NOMO-1 treated with DMSO at 0.1 percent for 48 hours (cell line): ENCODE data around the gene STAM.

Experiments
- DNase-seq: peaks from one replicate; lab custom pipeline; 2025; ENCODE audit not compliant: unreplicated experiment; lab: John Stamatoyannopoulos, UW

Gene STAM

DNA sequence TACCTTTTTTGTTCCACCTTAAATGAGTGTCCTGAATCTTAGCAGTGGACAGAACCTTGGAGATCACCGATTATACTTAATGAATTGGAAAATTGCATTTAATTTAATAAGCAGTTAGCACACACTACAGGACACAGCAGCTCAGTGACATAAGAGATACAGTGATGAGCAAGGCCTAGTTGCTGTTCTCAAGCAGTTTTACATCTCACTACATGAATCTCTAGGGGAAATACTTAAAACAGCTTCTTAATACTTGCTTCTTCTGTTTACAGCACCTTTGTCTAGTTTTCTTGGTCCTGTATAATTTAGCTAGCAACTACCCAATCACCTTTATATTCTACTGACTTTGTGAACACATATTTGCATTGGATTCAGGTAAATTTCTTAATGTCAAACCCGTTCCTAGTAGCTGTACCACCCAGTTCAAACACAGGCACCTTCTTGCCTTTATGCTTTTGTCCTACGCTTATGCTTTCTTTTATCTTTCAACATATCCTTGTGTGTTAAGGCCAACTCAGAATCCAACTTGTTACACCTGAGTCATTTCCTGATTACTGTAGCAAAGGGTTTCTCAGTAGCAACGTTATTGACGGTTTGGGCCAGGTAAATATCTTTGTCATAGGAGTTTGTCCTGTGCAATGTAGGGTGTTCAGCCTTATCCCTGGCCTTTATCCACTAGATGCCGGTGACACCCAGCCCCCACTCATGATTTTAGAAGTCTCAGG is 1.8 kb downstream of the STAM start:
- DNase-seq: peak; percentile 30

DNA sequence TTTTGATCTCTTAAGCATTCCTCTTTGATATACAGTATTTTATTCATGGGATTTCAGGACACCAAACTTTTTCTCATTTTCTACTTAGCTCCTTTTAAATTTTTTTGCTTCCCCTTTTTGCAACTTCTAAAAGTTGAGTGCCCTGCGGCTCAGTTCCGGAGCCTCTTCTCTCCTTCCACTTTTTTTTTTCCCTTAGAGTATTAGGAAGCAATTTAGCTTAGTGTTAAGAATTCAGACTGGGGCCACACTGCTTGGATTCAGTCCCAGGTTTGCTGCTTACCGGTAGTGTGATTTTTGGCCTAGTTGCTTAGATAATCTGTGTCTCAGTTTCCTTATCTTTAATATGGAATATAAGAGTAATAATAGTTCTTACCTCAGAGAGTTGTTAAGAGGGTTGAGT is 3.4 kb downstream of the STAM start:
- DNase-seq: peak; percentile 79

DNA sequence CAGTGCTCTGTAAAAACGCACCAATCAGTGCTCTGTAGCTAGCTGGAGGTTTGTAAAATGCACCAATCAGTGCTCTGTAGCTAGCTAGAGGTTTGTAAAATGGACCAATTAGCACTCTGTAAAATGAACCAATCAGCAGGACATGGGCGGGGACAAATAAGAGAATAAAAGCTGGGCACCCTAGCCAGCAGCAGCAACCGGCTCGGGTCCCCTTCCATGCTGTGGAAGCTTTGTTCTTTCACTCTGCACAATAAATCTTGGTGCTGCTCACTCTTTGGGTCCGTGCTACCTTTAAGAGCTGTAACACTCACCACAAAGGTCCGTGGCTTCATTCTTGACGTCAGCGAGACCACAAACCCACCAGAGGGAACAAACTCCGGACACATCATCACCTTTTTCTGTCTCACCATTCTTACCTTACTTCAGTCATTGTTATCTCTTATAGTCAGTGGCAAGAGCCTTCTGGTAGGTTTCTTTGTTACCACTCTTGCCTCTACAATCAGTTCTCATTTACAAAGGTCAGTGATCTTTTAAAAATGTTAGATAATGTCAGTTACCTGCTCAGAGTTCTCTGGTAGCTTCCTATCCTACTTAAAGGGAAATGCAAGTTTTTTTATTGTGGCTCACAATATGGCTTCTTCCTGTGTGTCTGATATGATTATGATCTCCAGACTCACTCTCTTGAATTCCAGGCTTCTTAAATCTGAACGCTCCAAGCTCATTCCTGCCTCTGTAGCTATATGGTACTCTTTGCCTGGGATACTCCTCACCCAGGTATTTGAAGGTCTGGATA is 4.5 kb downstream of the STAM start:
- DNase-seq: no peak

DNA sequence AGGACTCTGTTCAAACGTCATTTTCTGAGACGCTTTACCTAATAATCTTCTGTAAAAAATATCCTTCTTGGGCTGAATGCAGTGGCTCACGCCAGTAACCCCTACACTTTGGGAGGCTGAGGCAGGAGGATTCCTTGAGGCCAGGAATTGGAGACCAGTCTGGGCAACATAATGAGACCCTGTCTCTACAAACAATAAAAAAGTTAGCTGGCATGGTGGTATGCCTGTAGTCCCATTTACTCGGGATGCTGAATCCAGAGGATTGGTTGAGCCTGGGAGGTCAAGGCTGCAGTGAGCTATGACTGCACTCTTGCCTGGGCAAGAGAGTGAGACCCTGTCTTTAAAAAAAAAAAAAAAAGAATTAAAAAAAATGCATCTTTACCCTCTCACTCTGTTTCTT is 5.1 kb downstream of the STAM start:
- DNase-seq: no peak

DNA sequence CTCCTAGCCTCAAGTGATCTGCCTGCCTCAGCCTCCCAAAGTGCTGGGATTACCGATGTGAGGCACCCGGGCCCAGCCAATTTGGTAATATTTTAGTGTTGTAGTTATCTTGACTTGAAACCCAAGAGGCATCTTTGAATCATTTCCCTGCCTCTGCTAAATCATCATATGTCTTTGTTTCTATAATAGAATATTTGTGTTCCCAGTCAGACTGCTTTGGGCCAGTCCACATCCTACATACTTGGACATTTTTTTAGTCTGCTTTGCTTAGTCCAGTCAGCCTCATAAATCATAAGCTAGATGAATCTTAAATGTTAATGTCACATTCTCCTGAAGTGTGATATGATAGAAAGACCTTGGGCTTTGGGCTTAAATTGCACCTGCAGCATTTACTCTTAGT is 5.9 kb downstream of the STAM start:
- DNase-seq: no peak

DNA sequence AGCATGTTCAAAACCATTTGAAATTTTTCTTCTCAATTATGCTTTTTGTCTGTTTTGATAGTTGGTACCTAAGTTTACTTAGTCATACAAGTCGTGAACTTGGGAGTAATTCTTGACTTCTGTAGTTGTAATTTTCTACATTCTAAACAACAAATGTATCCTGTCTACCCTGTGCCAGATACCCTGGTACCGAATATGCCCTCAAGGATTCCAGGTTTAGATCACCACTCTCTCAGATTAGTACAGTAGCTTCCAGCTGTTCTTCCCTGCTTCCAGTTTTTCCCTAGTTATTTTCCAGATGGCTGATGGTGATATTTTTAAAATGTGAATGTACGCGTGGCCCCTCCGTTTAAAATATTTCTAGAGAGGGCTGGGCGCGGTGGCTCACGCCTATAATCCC is 6.5 kb downstream of the STAM start:
- DNase-seq: no peak

GRCh38 chr10:17651896-17652295 is 7.9 kb downstream of the STAM start:
- no peak for DNase-seq

DNA sequence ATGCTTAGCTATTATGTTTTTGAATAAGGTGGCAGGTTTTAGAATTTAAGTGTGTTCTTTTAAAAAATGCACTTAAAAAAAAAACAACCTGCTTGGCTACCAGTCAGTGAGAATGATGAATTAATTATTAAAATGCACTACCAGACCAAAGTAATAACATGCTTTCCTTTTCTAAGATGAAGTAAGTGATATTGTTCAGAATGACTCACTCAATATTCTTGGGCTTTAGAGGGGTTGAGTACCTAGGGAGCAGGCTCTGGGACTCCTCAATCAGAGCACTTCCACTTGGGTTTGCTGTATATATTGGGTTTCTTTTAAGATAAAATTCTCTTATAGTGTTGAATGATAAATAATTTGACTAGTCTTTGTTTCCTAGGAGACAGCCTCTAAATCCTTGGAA is 8.6 kb downstream of the STAM start:
- DNase-seq: no peak

GRCh38 chr10:17655009-17655408 is 11.1 kb downstream of the STAM start:
- no peak for DNase-seq

DNA sequence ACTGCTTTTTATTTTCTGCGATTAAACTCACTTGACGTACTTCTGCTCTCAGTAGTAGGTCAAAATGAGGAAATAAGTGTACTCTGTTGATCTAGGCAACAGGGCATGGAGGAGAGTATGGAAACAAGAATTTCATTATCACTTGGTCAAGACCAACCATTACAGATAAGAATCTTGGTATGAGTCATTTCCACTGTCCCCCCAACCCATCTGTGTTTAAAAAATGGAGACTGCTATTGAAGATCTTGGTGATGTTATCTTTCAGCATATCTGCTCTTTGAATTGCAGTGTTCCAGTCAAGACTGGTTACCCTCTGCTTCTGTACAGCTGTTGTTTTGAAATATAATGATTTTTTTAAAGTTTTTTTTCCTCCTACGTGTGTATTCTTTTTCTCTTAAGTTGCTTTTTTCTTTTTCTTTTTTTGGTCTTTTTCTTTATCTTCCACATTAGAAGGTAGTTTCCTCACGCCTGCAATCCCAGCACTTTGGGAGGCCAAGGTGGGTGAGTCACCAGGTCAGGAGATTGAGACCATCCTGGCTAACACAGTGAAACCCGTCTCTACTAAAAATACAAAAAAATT is 11.7 kb downstream of the STAM start:
- no peak for DNase-seq

DNA sequence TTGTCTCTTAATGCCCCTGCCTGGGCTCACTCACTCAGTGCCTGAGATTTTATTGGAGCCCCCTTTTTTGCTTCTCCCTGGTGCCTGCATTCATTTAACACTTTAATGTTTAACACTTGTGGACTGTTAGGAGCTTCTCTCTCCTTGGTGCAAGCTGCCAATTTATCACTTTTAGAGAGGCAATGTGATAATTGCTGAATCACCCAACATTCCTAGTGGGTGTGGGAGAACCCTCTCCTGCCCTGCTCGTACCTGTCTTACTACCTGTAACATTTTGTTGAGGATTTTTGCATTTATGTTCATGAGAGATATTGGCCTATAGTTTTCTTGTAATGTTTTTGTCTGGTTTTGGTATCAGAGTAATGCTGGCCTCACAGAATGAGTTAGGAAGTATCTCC is 13.2 kb downstream of the STAM start:
- no peak for DNase-seq

GRCh38 chr10:17659365-17659764 is 15.4 kb downstream of the STAM start:
- DNase-seq: no peak

GRCh38 chr10:17660921-17661320 is 17.0 kb downstream of the STAM start:
- no peak for DNase-seq

DNA sequence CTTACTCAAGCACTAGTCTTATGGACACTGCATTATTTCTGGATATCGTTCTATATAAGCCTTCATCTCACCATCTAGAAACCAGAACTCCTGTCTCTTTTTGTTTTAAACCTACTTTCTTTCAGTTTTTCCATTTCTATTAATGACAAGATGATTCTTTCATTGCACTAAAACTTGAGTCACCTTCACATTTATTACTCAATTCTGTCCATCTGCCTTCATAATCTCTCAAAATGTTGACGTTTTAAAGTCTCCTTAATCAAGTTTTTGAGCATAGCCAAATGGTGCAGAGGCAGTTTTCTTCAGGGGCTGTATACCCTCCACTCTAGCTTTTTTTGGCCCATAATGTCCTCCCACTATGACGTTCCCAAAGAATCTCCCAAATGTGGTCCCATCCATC is 17.6 kb downstream of the STAM start:
- DNase-seq: no peak

DNA sequence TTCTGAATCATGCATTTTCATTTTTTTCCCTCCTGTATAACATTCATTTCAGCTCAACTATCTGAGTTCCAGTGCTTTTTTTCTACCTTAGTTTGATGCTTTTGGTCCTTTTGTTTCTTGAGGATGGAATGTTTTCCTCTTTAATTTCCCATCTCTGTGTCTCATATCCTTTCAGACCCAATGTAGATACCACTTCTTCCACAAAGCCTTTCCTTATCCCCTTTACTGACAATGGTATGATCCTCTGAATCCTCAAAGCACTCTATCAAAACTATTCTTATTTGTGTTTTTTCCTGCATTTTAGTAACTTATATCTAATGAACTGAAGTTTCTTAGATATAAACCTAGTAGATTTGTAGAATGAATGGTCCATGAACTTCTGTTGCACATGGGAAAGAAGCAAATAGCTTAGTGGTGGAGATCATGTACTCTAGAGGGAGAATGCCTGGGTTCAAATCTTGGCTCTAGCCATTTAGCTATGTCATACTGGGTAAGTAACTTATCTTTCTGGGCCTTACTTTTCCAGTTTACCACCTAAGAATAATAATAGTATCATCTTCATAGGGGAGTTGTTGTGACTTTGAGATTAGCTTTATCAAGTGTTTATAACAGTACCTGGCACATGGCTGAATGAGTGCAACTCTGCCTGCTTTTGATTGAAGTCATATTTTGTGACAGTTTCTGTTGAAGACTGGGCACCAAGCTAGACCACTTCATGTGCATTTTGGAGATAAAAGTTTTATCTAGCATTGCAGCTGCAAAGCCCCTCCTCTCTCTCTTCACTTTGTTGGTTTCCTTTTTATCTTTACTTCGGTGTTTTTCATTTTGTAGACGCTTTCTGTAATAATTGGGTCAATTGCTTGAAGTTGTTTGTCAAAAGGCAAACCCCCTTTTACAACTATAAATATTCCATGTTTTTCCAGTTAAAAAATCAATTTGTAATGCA is 18.5 kb downstream of the STAM start:
- DNase-seq: no peak

DNA sequence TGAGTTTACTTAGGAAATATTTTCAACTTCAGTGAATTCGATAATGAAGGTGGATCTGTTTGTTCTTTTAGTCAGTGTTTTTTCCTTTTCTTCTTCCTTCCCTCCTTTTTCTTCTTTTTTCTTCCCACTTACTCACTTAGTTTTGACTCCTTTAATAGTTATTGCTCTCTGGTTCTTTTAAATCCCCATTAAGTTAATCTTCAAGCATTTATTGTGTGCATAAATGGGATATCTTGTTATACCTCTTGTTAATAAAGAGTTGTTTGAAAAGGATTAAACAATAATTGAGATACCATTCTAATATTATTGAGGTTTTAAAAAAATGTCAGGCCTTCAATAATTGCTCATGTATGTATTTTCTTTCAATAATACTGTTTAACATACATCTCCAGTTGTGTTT is 19.5 kb downstream of the STAM start:
- no peak for DNase-seq

GRCh38 chr10:17665747-17666146 is 21.8 kb downstream of the STAM start:
- no peak for DNase-seq

DNA sequence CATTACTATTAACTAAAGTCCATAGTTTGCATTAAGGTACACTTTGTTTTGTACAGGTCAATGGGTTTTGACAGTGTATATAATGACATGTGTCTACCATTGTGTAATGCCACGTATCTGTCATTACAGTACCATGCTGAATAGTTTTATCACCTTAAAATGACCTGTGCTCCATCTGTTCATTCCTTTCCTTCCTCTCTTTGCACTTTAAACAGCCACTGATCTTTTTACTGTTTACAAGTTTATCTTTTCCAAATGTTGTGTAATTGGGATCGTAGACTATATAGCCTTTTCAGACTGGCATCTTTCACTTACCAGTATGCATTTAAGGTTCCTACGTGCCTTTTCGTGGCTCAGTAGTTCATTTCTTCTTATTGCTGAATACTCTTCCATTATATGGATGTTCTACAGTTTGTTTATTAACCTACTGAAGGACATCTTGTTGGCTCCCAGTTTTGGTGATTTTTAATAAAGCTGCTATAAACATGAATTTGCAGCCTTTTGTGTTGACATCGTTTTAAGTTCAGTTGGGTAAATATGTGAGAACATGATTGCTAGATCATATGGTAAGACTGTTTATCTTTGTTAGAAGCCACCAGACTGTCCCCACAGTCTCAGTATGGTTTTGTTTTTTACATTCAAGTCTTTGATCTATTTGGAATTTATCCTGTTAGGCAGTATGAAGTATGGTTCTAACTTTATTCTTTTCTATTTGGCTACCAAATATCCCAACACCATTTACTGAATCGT is 24.7 kb downstream of the STAM start:
- no peak for DNase-seq

DNA sequence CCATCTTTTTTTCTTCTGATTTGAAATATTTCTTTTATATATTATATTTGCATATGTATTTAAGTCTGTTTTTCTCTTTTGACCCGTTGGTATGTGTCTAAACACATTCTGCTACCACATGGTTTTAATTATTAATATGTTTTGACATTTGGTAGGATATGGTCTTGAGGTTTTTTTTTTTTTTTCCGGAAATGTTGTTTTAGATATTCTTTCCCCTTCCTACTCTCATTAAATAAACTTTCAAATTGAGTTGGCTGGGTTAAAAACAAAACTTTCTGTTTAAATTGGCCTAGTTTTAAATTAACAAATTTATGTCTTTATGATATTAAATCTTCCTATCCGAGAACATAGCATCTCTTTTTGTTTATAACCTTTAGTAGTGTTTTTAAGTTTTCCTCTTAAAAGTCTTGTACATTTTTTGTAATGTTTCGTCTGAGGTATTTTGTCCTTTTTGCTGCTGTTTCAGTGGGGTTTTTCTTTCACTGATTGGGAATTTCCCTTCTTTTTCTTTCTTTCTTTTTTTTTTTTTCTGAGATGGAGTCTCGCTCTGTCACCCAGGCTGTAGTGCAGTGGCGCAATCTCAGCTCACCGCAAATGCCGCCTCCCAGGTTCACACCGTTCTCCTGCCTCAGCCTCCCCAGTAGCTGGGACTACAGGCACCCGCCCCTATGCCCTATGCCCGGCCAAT is 25.4 kb downstream of the STAM start:
- no peak for DNase-seq

DNA sequence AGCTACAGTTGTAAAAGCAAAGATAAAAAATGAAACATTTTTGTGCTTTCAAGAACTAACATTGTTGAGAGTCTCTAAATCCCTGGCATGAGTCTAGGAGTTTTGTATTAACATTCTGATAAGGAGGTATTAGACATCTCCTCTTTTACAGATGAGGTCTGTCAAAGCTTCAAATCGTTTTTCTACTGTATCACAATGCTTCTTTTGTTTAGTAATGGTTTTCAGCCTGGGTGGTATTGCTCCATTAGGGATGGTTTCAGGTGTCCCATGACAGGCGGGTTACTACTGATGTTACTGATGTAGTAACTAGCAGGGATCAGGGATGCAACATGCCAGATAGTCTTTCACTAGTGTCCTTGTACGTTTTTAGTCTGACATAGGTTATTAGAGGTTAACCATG is 27.4 kb downstream of the STAM start:
- DNase-seq: no peak
